Inferior parietal cortex (tissue), 1 donor: ENCODE measurements around the gene RPS28.
"Not testable (repeated sequence)": the region's sequence is repeated elsewhere in the genome, so short reads cannot be mapped to it uniquely, and the experiment has no call there.

Experiments used
- DNase-seq: peaks from one replicate; pipeline ENCODE4 v3.0.0-alpha.2; 2016; ENCODE audit errors: extremely low spot score

Gene RPS28

DNA sequence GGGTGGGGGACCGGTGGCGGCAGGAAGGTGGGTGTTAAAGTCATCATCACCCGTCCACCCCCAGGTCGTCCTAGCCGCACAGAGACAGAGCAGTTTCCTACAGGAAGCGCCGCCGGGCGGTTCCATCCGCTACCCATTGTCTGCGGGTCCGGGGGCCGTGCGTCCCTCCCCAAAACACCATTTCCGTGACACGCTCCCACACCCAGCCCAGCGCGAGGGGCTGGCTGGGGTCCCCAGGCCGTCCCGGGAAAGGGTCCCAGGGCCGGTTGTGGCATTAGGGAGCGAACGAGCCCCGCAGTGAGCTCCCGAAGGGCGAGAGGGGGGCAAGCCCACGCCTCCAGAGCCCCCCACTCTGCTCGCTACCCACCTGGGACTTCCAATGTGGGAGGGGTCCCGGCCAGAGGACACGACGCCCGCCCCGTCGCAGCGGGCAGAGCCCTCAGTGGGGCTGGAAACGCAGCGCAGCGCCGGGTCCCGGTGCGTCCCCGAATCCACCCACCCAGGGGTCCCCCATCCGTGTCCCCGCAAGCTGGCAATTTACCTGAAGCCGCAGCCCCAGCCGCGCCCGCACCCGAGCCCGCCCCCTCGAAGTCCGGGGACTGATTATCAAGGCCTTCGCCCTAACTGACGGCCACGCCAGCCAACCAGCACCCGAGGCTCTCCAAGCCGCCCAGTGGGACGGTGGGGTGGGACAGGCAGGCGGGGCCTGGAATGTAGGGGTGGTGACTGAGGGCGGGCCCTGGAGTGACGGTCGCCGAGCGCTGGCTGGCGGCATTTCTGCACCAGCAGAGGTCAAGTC lies 21.6 kb downstream of the RPS28 start, which contains the start of gene KANK3:
Gene KANK3, minus strand, starts transcription at position 579 of the 799 bp plus-strand sequence. CDS start 5,434 bp downstream, outside the sequence.
- DNase-seq = peak; percentile 84

DNA sequence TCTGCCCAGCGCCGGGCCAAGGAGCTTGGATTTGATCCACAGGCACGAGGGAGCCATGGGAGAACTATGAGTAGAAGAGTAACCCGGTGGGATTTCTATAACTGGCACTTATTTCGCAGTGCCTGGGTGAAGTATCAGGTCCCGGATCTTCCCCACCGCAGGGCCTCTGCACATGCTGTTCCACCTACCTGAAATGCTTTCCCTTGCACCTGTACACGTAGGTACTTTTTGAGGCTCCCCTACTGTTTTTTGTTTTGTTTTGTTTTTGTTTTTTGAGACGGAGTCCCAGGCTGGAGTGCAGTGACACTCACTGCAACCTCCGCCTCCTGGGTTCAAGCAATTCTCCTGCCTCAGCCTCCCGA lies 22.2 kb downstream of the RPS28 start:
- no peak for DNase-seq

- DNase-seq = not testable (repeated sequence)
Observed at GRCh38 chr19:8349629-8350372, 28.5 kb downstream of the RPS28 start.

DNA sequence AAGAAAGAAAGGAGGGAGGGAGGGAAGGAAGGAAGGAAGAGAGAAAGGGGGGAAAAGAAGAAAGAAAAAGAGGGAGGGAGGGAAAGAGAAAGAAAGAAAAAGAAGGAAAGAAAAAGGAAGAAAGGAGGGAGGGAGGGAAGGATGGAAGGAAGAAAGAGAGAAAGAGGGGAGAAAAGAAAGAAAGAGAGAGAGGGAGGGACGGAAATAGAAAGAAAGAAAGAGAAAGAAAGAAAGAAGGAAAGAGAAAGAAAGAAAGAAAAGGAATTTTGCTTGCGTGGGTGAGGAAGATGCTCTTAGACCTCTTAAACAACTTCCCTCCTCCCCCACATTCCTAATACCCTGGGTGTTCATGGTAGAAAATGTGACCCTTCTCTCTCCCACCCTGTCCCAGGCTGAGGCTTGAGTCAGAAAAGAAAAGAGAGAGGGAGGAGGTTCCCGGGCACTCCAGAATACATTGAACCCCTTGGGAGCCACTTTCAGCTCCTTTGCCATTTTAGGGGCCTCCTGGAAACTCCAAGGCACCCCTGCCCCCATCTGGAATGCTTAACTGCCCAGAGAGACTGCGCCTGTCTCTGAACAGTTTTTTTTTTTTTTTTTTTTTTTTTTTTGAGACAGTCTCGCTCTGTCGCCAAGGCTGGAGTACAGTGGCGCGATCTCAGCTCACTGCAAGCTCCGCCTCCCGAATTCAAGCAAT lies 31.0 kb downstream of the RPS28 start:
- DNase-seq = no peak

GRCh38 chr19:8352845-8353244 lies 31.5 kb downstream of the RPS28 start:
- DNase-seq = not testable (repeated sequence)

DNA sequence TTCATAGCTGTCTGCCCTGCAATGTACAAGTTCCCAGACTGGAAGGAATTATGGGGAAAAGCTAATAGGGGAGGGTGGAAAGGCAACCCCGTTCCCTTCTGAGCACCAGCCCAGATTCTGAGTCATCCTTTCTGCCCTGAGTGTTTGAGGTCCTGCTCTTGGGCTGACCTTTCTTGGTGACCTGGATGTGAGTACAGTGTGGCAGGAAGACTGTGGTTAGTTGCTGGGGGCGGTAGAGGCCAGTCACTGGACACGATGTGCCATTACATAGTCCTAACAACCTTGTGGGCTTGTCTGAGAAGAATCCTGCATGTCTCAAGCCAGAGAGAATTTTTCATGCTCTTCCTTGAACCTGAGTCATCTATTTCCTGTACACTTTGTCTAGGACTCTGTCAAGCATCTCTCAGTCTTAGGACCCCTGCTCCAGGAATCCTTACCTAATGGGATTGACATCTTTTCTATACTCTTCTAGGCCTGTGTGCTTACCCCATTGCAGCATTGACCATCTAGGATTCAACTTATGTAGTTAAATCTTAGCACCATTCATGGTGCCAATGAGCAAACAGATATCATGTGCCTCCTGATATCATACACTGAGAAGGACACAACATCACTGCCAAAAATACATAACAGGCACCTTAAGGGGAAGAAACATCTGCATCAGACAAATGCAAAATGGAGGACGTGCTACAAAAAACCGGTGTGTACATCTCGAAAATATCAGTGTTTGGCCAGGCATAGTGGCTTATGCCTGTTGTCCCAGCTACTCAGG lies 34.5 kb downstream of the RPS28 start:
- no peak for DNase-seq

DNA sequence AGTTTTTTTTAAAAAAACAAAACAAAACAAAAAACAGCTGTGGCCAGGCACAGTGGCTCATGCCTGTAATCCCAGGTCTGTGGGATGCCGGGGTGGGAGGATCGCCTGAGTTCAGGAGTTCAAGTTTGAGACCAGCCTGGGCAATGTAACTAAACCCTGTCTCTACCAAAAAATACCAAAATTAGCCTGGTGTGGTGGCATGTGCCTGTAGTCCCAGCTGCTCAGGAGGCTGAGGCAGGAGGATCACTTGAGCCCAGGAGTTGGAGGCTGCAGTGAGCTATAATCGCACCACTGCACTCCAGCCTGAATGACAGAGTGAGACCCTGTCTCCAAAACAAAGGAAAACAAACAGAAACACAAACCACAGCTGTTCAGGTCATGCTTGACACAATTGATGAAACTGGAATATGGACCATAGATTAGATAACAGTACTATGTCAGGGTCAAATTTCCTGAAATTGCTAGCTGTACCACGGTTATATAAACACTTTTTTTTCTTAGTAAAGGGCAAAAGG lies 35.8 kb downstream of the RPS28 start:
- DNase-seq = no peak

DNA sequence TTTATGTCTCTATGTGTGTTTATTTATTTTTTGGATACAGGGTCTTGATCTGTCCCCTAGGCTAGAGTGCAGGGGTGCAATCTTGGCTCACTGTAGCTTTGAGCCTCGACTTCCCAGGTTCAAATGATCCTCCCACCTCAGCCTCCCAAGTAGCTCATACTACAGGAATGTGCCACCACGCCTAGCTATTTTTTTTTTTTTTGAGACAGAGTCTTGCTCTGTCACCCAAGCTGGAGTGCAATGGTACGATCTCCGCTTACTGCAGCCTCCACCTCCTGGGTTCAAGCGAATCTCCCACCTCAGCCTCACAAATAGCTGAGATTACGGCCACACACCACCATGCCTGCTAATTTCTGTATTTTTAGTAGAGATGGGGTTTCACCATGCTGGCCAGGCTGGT lies 37.7 kb downstream of the RPS28 start:
- DNase-seq = no peak

- DNase-seq = no peak
Observed at GRCh38 chr19:8360196-8360595, 38.9 kb downstream of the RPS28 start.

DNA sequence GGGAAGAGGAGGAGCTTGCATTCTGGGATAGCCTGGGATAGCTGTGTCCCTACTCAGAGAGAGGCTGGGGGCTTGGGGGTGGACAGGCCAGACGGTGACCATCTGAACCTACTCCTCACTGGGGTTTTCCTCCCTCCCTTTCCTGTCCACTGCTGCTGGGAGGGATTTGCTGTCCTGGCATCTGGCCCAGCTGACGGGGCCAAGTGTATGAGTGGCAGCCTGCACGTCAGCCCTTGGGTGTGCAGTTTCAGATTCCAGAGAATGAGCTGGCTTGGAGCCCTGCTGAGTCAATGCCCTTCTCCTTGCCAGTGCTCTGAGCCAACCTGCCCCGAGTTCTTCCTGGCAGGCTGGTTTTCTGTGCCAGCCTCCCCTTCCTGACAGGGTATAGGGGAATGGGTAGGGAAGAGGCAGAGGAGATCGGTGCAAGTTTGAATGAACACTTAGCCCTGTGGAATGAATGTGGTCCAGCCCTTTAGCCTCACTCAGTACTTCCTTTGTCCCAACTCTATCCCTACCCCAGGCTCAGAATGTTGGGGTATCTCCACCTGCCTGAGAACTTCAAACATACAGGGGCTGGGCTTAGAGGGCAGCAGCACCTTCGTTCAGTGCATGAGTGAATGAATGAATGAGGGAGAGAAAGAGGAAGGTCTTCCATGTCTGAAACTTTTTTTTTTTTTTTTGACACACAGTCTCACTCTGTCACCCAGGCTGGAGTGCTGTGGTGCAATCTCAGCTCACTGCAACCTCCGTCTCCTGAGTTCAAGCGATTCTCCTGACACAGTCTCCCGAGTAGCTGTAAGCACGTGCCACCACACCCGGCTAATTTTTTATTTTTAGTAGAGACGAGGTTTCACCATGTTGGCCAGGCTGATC lies 40.9 kb downstream of the RPS28 start:
- peak; percentile 38 for DNase-seq

GRCh38 chr19:8363803-8364771 lies 42.8 kb downstream of the RPS28 start, which contains the start of gene ANGPTL4:
Gene ANGPTL4, plus strand, starts transcription at chr19:8364155. Its CDS starts 167 bp downstream, at chr19:8364322.
- no peak for DNase-seq

- no peak for DNase-seq
Observed at GRCh38 chr19:8366121-8366581, 44.9 kb downstream of the RPS28 start.

GRCh38 chr19:8366961-8367326 lies 45.6 kb downstream of the RPS28 start:
- DNase-seq = no peak

GRCh38 chr19:8367327-8368001 lies 46.2 kb downstream of the RPS28 start:
- DNase-seq = peak; percentile 67

GRCh38 chr19:8370176-8371010 lies 49.1 kb downstream of the RPS28 start:
- no peak for DNase-seq

GRCh38 chr19:8371011-8371804 lies 49.9 kb downstream of the RPS28 start:
- DNase-seq = no peak
